B cell (primary cell): Measurements from ENCODE around the gene CADPS.

ENCODE experiments used
- EZH2 ChIP-seq: IDR thresholded peaks from 2 replicates; pipeline ENCODE4 v1.6.1; 2012; ENCODE audit warnings: borderline replicate concordance, low read depth, mild to moderate bottlenecking, moderate library complexity, low read length; ENCODE audit not compliant: insufficient read depth, poor library complexity, severe bottlenecking
- TF ChIP-seq, protein P1 (sequence below): fragments of 200-600 bp; IDR thresholded peaks from one replicate; pipeline ENCODE4 v1.8.0; 2022; ENCODE audit warnings: antibody characterized with exemption, mild to moderate bottlenecking

- TF ChIP-seq EZH2, result no peak
- TF ChIP-seq, protein P1, sequence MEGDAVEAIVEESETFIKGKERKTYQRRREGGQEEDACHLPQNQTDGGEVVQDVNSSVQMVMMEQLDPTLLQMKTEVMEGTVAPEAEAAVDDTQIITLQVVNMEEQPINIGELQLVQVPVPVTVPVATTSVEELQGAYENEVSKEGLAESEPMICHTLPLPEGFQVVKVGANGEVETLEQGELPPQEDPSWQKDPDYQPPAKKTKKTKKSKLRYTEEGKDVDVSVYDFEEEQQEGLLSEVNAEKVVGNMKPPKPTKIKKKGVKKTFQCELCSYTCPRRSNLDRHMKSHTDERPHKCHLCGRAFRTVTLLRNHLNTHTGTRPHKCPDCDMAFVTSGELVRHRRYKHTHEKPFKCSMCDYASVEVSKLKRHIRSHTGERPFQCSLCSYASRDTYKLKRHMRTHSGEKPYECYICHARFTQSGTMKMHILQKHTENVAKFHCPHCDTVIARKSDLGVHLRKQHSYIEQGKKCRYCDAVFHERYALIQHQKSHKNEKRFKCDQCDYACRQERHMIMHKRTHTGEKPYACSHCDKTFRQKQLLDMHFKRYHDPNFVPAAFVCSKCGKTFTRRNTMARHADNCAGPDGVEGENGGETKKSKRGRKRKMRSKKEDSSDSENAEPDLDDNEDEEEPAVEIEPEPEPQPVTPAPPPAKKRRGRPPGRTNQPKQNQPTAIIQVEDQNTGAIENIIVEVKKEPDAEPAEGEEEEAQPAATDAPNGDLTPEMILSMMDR, result no peak
These were observed 346.0 kb downstream of the CADPS start for GRCh38 chr3:62529230-62529629.
